ENCODE data around the gene SAMD1.

DNA sequence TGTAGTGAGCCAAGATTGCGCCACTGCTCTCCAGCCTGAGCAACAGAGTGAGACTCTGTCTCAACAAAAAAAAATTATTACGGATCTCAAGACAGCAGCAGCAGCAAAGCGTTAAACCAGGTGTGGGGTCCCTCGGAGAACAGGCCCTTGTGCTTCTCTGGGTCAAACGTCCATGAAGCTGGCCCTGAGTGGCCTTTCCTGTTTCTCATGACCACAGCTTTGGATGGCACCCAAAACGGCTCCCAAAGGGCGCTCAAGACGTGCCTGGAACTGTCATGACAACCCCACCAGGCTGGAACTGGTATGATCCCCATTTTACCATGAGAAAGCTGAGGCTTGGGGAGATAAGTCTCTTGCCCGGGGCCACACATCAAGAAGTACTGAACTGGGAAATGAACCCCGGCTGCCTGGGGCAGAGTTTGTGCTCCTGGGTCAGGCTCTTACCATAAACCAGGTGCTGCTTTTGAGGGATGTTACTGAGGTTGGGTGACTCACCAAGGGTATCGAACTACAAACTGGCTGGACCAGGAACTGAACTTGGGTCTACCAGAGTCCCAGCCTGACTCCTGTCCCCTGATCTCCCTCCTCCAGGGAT, 11.6 kb upstream of the SAMD1 start:
- TF ChIP-seq, protein P1, sequence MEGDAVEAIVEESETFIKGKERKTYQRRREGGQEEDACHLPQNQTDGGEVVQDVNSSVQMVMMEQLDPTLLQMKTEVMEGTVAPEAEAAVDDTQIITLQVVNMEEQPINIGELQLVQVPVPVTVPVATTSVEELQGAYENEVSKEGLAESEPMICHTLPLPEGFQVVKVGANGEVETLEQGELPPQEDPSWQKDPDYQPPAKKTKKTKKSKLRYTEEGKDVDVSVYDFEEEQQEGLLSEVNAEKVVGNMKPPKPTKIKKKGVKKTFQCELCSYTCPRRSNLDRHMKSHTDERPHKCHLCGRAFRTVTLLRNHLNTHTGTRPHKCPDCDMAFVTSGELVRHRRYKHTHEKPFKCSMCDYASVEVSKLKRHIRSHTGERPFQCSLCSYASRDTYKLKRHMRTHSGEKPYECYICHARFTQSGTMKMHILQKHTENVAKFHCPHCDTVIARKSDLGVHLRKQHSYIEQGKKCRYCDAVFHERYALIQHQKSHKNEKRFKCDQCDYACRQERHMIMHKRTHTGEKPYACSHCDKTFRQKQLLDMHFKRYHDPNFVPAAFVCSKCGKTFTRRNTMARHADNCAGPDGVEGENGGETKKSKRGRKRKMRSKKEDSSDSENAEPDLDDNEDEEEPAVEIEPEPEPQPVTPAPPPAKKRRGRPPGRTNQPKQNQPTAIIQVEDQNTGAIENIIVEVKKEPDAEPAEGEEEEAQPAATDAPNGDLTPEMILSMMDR (conservative IDR thresholded peaks at IDR 0.05; ENCODE audit: low read depth, low read length): no peak
- TF ChIP-seq EZH2phosphoT487 (IDR thresholded peaks at IDR 0.05; ENCODE audit: borderline replicate concordance, low read length): no peak

All from PC-3 (cell line).